NCI-H2227 (cell line): ENCODE results near the gene AHI1.

Experiments used
- DNase-seq: peaks from one replicate; lab custom pipeline; 2025; ENCODE audit not compliant: unreplicated experiment; lab: John Stamatoyannopoulos, UW

Gene AHI1

GRCh38 chr6:135464634-135465033 is 32.9 kb downstream of the AHI1 start:
- DNase-seq, result no peak

GRCh38 chr6:135461208-135461607 is 36.3 kb downstream of the AHI1 start:
- no peak for DNase-seq

- no peak for DNase-seq
Observed at GRCh38 chr6:135458051-135458450, 39.5 kb downstream of the AHI1 start.

- DNase-seq, result peak; percentile 57
Observed at GRCh38 chr6:135451617-135452190, 45.8 kb downstream of the AHI1 start.

GRCh38 chr6:135449246-135449645 is 48.3 kb downstream of the AHI1 start:
- DNase-seq, result no peak

- no peak for DNase-seq
Observed at GRCh38 chr6:135440087-135440792, 57.3 kb downstream of the AHI1 start.

- no peak for DNase-seq
Observed at GRCh38 chr6:135439549-135439948, 58.0 kb downstream of the AHI1 start.

- peak; percentile 13 for DNase-seq
Observed at GRCh38 chr6:135438907-135439535, 58.5 kb downstream of the AHI1 start.

GRCh38 chr6:135434991-135435390 is 62.5 kb downstream of the AHI1 start:
- no peak for DNase-seq

GRCh38 chr6:135434095-135434494 is 63.4 kb downstream of the AHI1 start:
- no peak for DNase-seq

GRCh38 chr6:135428078-135428477 is 69.5 kb downstream of the AHI1 start:
- no peak for DNase-seq

GRCh38 chr6:135426833-135427232 is 70.7 kb downstream of the AHI1 start:
- no peak for DNase-seq

- no peak for DNase-seq
Observed at GRCh38 chr6:135424385-135424784, 73.2 kb downstream of the AHI1 start.

GRCh38 chr6:135423649-135424128 is 73.9 kb downstream of the AHI1 start:
- DNase-seq, result peak; percentile 26

- DNase-seq, result no peak
Observed at GRCh38 chr6:135419162-135419561, 78.4 kb downstream of the AHI1 start.

GRCh38 chr6:135418040-135418760 is 79.3 kb downstream of the AHI1 start:
- no peak for DNase-seq

- DNase-seq, result no peak
Observed at GRCh38 chr6:135412761-135413160, 84.8 kb downstream of the AHI1 start.

GRCh38 chr6:135411849-135412248 is 85.7 kb downstream of the AHI1 start:
- DNase-seq, result no peak

- DNase-seq, result no peak
Observed at GRCh38 chr6:135411339-135411738, 86.2 kb downstream of the AHI1 start.

- no peak for DNase-seq
Observed at GRCh38 chr6:135410856-135411255, 86.7 kb downstream of the AHI1 start.

GRCh38 chr6:135403584-135403983 is 94.0 kb downstream of the AHI1 start:
- DNase-seq, result no peak

GRCh38 chr6:135402311-135402710 is 95.2 kb downstream of the AHI1 start:
- DNase-seq, result no peak
